NCI-H2107 treated with DMSO at 0.1 percent for 48 hours (cell line): ENCODE results near the gene DOCK1.

ENCODE experiments used
- DNase-seq: peaks from one replicate; lab custom pipeline; 2025; ENCODE audit not compliant: unreplicated experiment; lab: John Stamatoyannopoulos, UW

DOCK1 gene

GRCh38 chr10:127331696-127332095 lies 426.5 kb downstream of the DOCK1 start:
- DNase-seq, result no peak

- DNase-seq, result no peak
These were observed 427.4 kb downstream of the DOCK1 start for GRCh38 chr10:127332631-127333030.

- no peak for DNase-seq
These were observed 432.6 kb downstream of the DOCK1 start for GRCh38 chr10:127337801-127338200.

GRCh38 chr10:127338399-127339110 lies 433.3 kb downstream of the DOCK1 start:
- DNase-seq, result no peak

- no peak for DNase-seq
These were observed 438.6 kb downstream of the DOCK1 start for GRCh38 chr10:127343821-127344220.

- DNase-seq, result no peak
These were observed 439.1 kb downstream of the DOCK1 start for GRCh38 chr10:127344346-127344745.

- DNase-seq, result no peak
These were observed 440.2 kb downstream of the DOCK1 start for GRCh38 chr10:127345231-127345965.

GRCh38 chr10:127346604-127347003 lies 441.4 kb downstream of the DOCK1 start:
- no peak for DNase-seq

GRCh38 chr10:127347202-127347959 lies 442.2 kb downstream of the DOCK1 start:
- DNase-seq, result no peak

- no peak for DNase-seq
These were observed 444.5 kb downstream of the DOCK1 start for GRCh38 chr10:127349737-127350136.

GRCh38 chr10:127351542-127351941 lies 446.3 kb downstream of the DOCK1 start:
- no peak for DNase-seq

- DNase-seq, result no peak
These were observed 448.3 kb downstream of the DOCK1 start for GRCh38 chr10:127353544-127353943.

- DNase-seq, result no peak
These were observed 449.0 kb downstream of the DOCK1 start for GRCh38 chr10:127354255-127354654.

- DNase-seq, result no peak
These were observed 449.8 kb downstream of the DOCK1 start for GRCh38 chr10:127354992-127355391.

- DNase-seq, result no peak
These were observed 451.1 kb downstream of the DOCK1 start for GRCh38 chr10:127356360-127356759.

GRCh38 chr10:127357265-127357664 lies 452.0 kb downstream of the DOCK1 start:
- no peak for DNase-seq

GRCh38 chr10:127358337-127358736 lies 453.1 kb downstream of the DOCK1 start:
- no peak for DNase-seq

GRCh38 chr10:127364034-127364433 lies 458.8 kb downstream of the DOCK1 start:
- DNase-seq, result no peak

GRCh38 chr10:127368101-127368500 lies 462.9 kb downstream of the DOCK1 start:
- DNase-seq, result no peak

GRCh38 chr10:127368929-127369328 lies 463.7 kb downstream of the DOCK1 start:
- no peak for DNase-seq

GRCh38 chr10:127370601-127371000 lies 465.4 kb downstream of the DOCK1 start:
- DNase-seq, result no peak

GRCh38 chr10:127372361-127372760 lies 467.1 kb downstream of the DOCK1 start:
- no peak for DNase-seq
